ENCODE data around the gene GNG2. TPM values are rescaled to one million over a fixed set of nuclear protein-coding genes. Genes with fewer than 3 reads are reported as not detected.

Gene GNG2
- total and polyA plus RNA-seq, 10 of the 15 experiments (the other 5 are each of a cell fraction or from before 2014, with no cell fraction given): 31.6 to 114 (median 66.4) TPM

- 100% methylated on average over 2 of the region's 2 CpGs for WGBS (ENCODE audit: insufficient coverage, insufficient replicate concordance, low lambda C conversion rate, missing lambda C conversion rate)
- FAIRE-seq (no peak), DNase-seq (ENCODE audit: low read depth, low spot score) (no peak), ATAC-seq (no peak)
- no peaks in the 10 kb centered on the region for H3K9me3 ChIP-seq (replicated peaks; ENCODE audit: control insufficient read depth, insufficient read depth, low read length)
- in situ Hi-C loops (cut with MboI): no loop called here
- ChIA-PET RAD21 (ENCODE audit: unreplicated experiment) (no interaction called here), POLR2A (no interaction called here), CTCF (no interaction called here), SMC1A (ENCODE audit: uncharacterized antibody, unreplicated experiment) (interaction anchor here (0.8 kb wide), 1 partner anchor 13 kb away, joined by 5 read pairs; no protein-coding TSS in a partner anchor)
- H3K27ac ChIP-seq (ENCODE audit: control insufficient read depth, insufficient read depth): no peak overlapping the region
- H3K9ac ChIP-seq (ENCODE audit: control insufficient read depth, insufficient read depth, low read length): no peak overlapping the region
- intact Hi-C loops (cut with micrococcal nuclease; ENCODE audit: unreplicated experiment): no loop called here
- no peaks in the 10 kb centered on the region for H3K4me1 ChIP-seq (ENCODE audit: control insufficient read depth, insufficient read depth, low read length)
- no peak overlapping the region for H3K4me2 ChIP-seq (ENCODE audit: control insufficient read depth, insufficient read depth)
- no peaks in the 10 kb centered on the region for H4K20me1 ChIP-seq (ENCODE audit: control insufficient read depth, insufficient read depth)
- no peaks in the 10 kb centered on the region for H3K36me3 ChIP-seq (ENCODE audit: control insufficient read depth in 2 of 2, insufficient read depth in 2 of 2, low read length in 1 of 2)
- H3K79me2 ChIP-seq (ENCODE audit: control insufficient read depth, insufficient read depth, low read length): no peaks in the 10 kb centered on the region
- H3K4me3 ChIP-seq: no peak overlapping the region
- H2AFZ ChIP-seq (ENCODE audit: control insufficient read depth, low read depth, low read length): no peak overlapping the region
- no peak for TF ChIP-seq IKZF2 (IDR thresholded peaks at IDR 0.05)
- peak; percentile 51; the same call in 1 of the 2 replicates for TF ChIP-seq ATF7 (IDR thresholded peaks at IDR 0.05; ENCODE audit: low read depth)
- TF ChIP-seq MYC (IDR thresholded peaks at IDR 0.05; ENCODE audit: insufficient read depth, insufficient read length, insufficient replicate concordance, low read length, severe bottlenecking): no peak
- TF ChIP-seq USF2 (IDR thresholded peaks at IDR 0.05; ENCODE audit: borderline replicate concordance, low read depth, low read length): no peak
- BruUV-seq (replicated peaks): no TSS peak
- H3K27me3 ChIP-seq (replicated peaks in 1 of 2; ENCODE audit: control insufficient read depth in 2 of 2, insufficient read depth in 2 of 2, low read length in 1 of 2): no peaks in the 10 kb centered on the region
Observed at GRCh38 chr14:51925980-51926379, 65.6 kb downstream of the GNG2 start.

GRCh38 chr14:51926449-51926848 lies 66.0 kb downstream of the GNG2 start:
- intact Hi-C loops (cut with micrococcal nuclease; ENCODE audit: unreplicated experiment): no loop called here
- Histone ChIP-seq H3K27ac (ENCODE audit: control insufficient read depth, insufficient read depth) (no peak overlapping the region), H4K20me1 (ENCODE audit: control insufficient read depth, insufficient read depth) (no peaks in the 10 kb centered on the region), H3K36me3 (ENCODE audit: control insufficient read depth in 2 of 2, insufficient read depth in 2 of 2, low read length in 1 of 2) (no peaks in the 10 kb centered on the region), H3K4me3 (no peak overlapping the region), H3K79me2 (ENCODE audit: control insufficient read depth, insufficient read depth, low read length) (no peaks in the 10 kb centered on the region), H3K4me1 (ENCODE audit: control insufficient read depth, insufficient read depth, low read length) (no peaks in the 10 kb centered on the region), H3K4me2 (ENCODE audit: control insufficient read depth, insufficient read depth) (no peak overlapping the region), H3K9me3 (replicated peaks; ENCODE audit: control insufficient read depth, insufficient read depth, low read length) (no peaks in the 10 kb centered on the region), H2AFZ (ENCODE audit: control insufficient read depth, low read depth, low read length) (no peak overlapping the region), H3K9ac (ENCODE audit: control insufficient read depth, insufficient read depth, low read length) (no peak overlapping the region), H3K27me3 (replicated peaks in 1 of 2; ENCODE audit: control insufficient read depth in 2 of 2, insufficient read depth in 2 of 2, low read length in 1 of 2) (no peaks in the 10 kb centered on the region)
- FAIRE-seq (no peak), DNase-seq (ENCODE audit: low read depth, low spot score) (no peak), ATAC-seq (no peak)
- TF ChIP-seq TAF1 (IDR thresholded peaks at IDR 0.05; ENCODE audit: borderline replicate concordance, low read depth, low read length): no peak
- in situ Hi-C loops (cut with MboI): no loop called here
- POLR2A ChIA-PET: no interaction called here
- SMC1A ChIA-PET (ENCODE audit: uncharacterized antibody, unreplicated experiment): interaction anchor here (0.8 kb wide), 1 partner anchor 13 kb away, joined by 5 read pairs; no protein-coding TSS in a partner anchor
- BruUV-seq (replicated peaks): no TSS peak
- CTCF ChIA-PET: no interaction called here
- WGBS (ENCODE audit: insufficient coverage, insufficient replicate concordance, low lambda C conversion rate, missing lambda C conversion rate): 92% methylated on average over 7 of the region's 7 CpGs
- RAD21 ChIA-PET (ENCODE audit: unreplicated experiment): no interaction called here
